Measurements from ENCODE around the gene BASP1. TPM values are rescaled to one million over a fixed set of nuclear protein-coding genes. Genes with fewer than 3 reads are reported as not detected.
A peak's percentile ranks its signal among the peaks of the same experiment; 100 is the strongest.

BASP1 gene
- total RNA-seq, 4 donors from 2014 or later: 46.0 to 54.6 (median 49.8) TPM

GRCh38 chr5:17302106-17302505, 84.7 kb downstream of the BASP1 start:
- 89 to 98% methylated on average over 3 of the region's 3 CpGs for WGBS, 2 donors
- H3K27ac ChIP-seq: no peak overlapping the region

DNA sequence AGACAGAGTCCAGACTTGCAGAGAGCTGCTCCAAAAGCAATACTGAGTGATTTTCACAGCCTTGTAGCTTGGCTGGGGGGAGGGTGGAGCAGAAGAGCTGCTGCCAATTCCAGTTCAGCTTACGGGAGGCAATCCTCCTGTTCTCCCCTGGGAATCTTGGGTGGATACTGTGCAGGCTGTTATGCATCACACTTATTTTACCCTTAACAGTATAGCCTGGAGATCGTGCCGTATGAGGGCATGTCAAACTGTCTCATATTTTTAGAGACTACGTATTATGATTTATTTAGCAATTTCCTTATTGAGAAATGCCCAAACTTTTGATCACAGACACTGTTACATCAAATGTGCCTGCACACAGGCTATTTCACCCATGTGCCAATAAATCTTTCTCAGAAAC, 85.2 kb downstream of the BASP1 start:
- no peak overlapping the region for H3K27ac ChIP-seq
- peak in 1 of 2 donors; percentile 15 for DNase-seq (ENCODE audit: low spot score in 2 of 2)
- TF ChIP-seq POLR2A (IDR thresholded peaks at IDR 0.05) (no peak), EP300 (IDR thresholded peaks at IDR 0.05) (peak in 1 of 2 donors; percentile 34), CTCF (IDR thresholded peaks at IDR 0.05) (no peak)

More at GRCh38 chr5:17302106-17302505, 84.7 kb downstream of the BASP1 start:
- peaks cover 0 to 3% (median 0%) of the 10 kb centered on the region in 4 donors for H3K4me1 ChIP-seq
- H3K9me3 ChIP-seq: no peaks in the 10 kb centered on the region
- H3K36me3 ChIP-seq: no peaks in the 10 kb centered on the region
- no peaks in the 10 kb centered on the region for H3K27me3 ChIP-seq
- TF ChIP-seq EP300 (IDR thresholded peaks at IDR 0.05) (no peak), CTCF (IDR thresholded peaks at IDR 0.05) (no peak), POLR2A (IDR thresholded peaks at IDR 0.05) (no peak)
- H3K4me3 ChIP-seq: no peak overlapping the region
- DNase-seq (ENCODE audit: low spot score in 2 of 2): no peak

GRCh38 chr5:17304282-17304681, 86.9 kb downstream of the BASP1 start:
- Histone ChIP-seq H3K4me3 (no peak overlapping the region), H3K9me3 (peaks cover 0 to 2% (median 0%) of the 10 kb centered on the region in 4 donors), H3K36me3 (no peaks in the 10 kb centered on the region), H3K27ac (no peak overlapping the region), H3K4me1 (peaks cover 0 to 3% (median 0%) of the 10 kb centered on the region in 4 donors), H3K27me3 (no peaks in the 10 kb centered on the region)
- TF ChIP-seq POLR2A (IDR thresholded peaks at IDR 0.05) (no peak), CTCF (IDR thresholded peaks at IDR 0.05) (no peak), EP300 (IDR thresholded peaks at IDR 0.05) (no peak)
- WGBS, 2 donors: 43 to 50% methylated on average over 4 of the region's 4 CpGs
- no peak for DNase-seq (ENCODE audit: low spot score in 2 of 2)

More for the DNA sequence above, 85.2 kb downstream of the BASP1 start:
- no peak overlapping the region for H3K4me3 ChIP-seq
- H3K36me3 ChIP-seq: no peaks in the 10 kb centered on the region
- 50 to 64% methylated on average over 4 of the region's 4 CpGs for WGBS, 2 donors
- peaks cover 0 to 3% (median 0%) of the 10 kb centered on the region in 4 donors for H3K4me1 ChIP-seq
- peaks cover 0 to 2% (median 0%) of the 10 kb centered on the region in 4 donors for H3K9me3 ChIP-seq
- no peaks in the 10 kb centered on the region for H3K27me3 ChIP-seq

- H3K4me1 ChIP-seq: peaks cover 0 to 3% (median 0%) of the 10 kb centered on the region in 4 donors
Measured at GRCh38 chr5:17305017-17305416, 87.6 kb downstream of the BASP1 start.

More at GRCh38 chr5:17305017-17305416, 87.6 kb downstream of the BASP1 start:
- no peaks in the 10 kb centered on the region for H3K36me3 ChIP-seq
- TF ChIP-seq EP300 (IDR thresholded peaks at IDR 0.05) (no peak), CTCF (IDR thresholded peaks at IDR 0.05) (no peak), POLR2A (IDR thresholded peaks at IDR 0.05) (no peak)
- no peak overlapping the region for H3K27ac ChIP-seq
- no peak overlapping the region for H3K4me3 ChIP-seq
- no peaks in the 10 kb centered on the region for H3K27me3 ChIP-seq
- no peak for DNase-seq (ENCODE audit: low spot score in 2 of 2)
- H3K9me3 ChIP-seq: peaks cover 0 to 2% (median 0%) of the 10 kb centered on the region in 4 donors
- 34 to 35% methylated on average over 5 of the region's 5 CpGs for WGBS, 2 donors
